Large intestine (tissue), 3 donors: ENCODE results near the gene RFX8. TPM values are rescaled to one million over a fixed set of nuclear protein-coding genes. Genes with fewer than 3 reads are reported as not detected.

Source experiments
- DNase-seq, 2 donors: peaks; one replicate each; pipeline versions ENCODE4 v3.0.0 to v3.0.0-alpha.2; 2013
- H3K27ac ChIP-seq: one replicate; pipeline ENCODE4 v1.5.1; 2013; ENCODE audit warnings: low read length
- H3K27me3 ChIP-seq: 2 replicates; pipeline ENCODE4 v1.6.1; 2013; ENCODE audit warnings: low read length; ENCODE audit not compliant: control insufficient read depth, insufficient read depth
- H3K36me3 ChIP-seq: 2 replicates; pipeline ENCODE4 v1.6.1; 2013; ENCODE audit warnings: low read length; ENCODE audit not compliant: control insufficient read depth, insufficient read depth
- H3K4me1 ChIP-seq: one replicate; pipeline ENCODE4 v1.6.1; 2013; ENCODE audit warnings: low read length; ENCODE audit not compliant: control insufficient read depth, insufficient read depth
- H3K4me3 ChIP-seq: one replicate; pipeline ENCODE4 v1.5.1; 2013; ENCODE audit warnings: low read length
- H3K9me3 ChIP-seq: one replicate; pipeline ENCODE4 v1.6.1; 2013; ENCODE audit warnings: mild to moderate bottlenecking, low read depth, low read length, moderate library complexity; ENCODE audit not compliant: control insufficient read depth
- WGBS: methylation state at CpG from one replicate; pipeline ENCODE4 v1.1.5; 2013; ENCODE audit warnings: low lambda C conversion rate; ENCODE audit not compliant: insufficient coverage; 5-methylcytosine and 5-hydroxymethylcytosine counted together
- polyA plus RNA-seq: library from polyadenylated mRNA; unstranded; fragments of 120-200 nt; gene quantifications from one replicate; pipeline ENCODE4 v1.2.1, GENCODE V29; 2013

RFX8 gene
- polyA plus RNA-seq, 1 donor = 0.39 TPM

- no peaks in the 10 kb centered on the region for H3K27me3 ChIP-seq
- H3K27ac ChIP-seq = no peak overlapping the region
- H3K36me3 ChIP-seq = no peaks in the 10 kb centered on the region
- H3K4me1 ChIP-seq = no peaks in the 10 kb centered on the region
- peaks cover 7% of the 10 kb centered on the region for H3K9me3 ChIP-seq
- 86% methylated on average over 2 of the region's 9 CpGs for WGBS
- no peak overlapping the region for H3K4me3 ChIP-seq
- no peak for DNase-seq
Observed at GRCh38 chr2:101412092-101412694, 62.7 kb downstream of the RFX8 start.

- Histone ChIP-seq H3K27me3 (no peaks in the 10 kb centered on the region), H3K9me3 (peaks cover 7% of the 10 kb centered on the region), H3K27ac (no peak overlapping the region), H3K4me1 (no peaks in the 10 kb centered on the region), H3K4me3 (no peak overlapping the region), H3K36me3 (no peaks in the 10 kb centered on the region)
- 80% methylated on average over 1 of the region's 5 CpGs for WGBS
- DNase-seq = no peak
Observed at GRCh38 chr2:101410746-101411145, 64.2 kb downstream of the RFX8 start.

- Histone ChIP-seq H3K36me3 (no peaks in the 10 kb centered on the region), H3K4me1 (no peaks in the 10 kb centered on the region), H3K4me3 (no peak overlapping the region), H3K9me3 (peaks cover 7% of the 10 kb centered on the region), H3K27me3 (no peaks in the 10 kb centered on the region), H3K27ac (no peak overlapping the region)
- DNase-seq = no peak
- WGBS = 80% methylated on average over 2 of the region's 5 CpGs
Observed at GRCh38 chr2:101410114-101410513, 64.8 kb downstream of the RFX8 start.

GRCh38 chr2:101409699-101410098 lies 65.2 kb downstream of the RFX8 start:
- H3K4me1 ChIP-seq = no peaks in the 10 kb centered on the region
- no CpG with 5 or more reads among the region's 5 CpGs for WGBS
- H3K27me3 ChIP-seq = no peaks in the 10 kb centered on the region
- no peak overlapping the region for H3K27ac ChIP-seq
- no peak overlapping the region for H3K4me3 ChIP-seq
- no peaks in the 10 kb centered on the region for H3K36me3 ChIP-seq
- H3K9me3 ChIP-seq = peaks cover 5% of the 10 kb centered on the region
- no peak for DNase-seq

DNA sequence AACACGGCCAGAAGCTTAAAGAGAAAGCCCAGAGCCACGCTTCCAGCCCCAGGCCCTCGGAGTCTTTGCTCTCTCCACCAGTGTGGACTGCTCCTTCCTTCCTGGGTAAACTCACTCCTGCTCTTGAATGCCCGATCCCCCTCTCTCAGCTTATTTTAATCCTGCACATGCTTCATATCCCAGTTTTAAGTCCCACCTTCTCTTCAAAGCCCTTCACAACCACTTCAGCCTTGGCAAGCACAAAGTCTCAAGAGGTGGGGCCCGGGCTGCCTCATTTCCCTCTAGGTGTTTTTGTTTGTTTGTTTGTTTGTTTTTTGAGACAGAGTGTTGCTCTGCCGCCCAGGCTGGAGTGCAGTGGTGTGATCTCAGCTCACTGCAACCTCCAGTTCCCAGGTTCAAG lies 66.0 kb downstream of the RFX8 start:
- H3K36me3 ChIP-seq = no peaks in the 10 kb centered on the region
- H3K9me3 ChIP-seq = no peaks in the 10 kb centered on the region
- no peaks in the 10 kb centered on the region for H3K27me3 ChIP-seq
- no CpG with 5 or more reads among the region's 6 CpGs for WGBS
- no peak for DNase-seq
- no peak overlapping the region for H3K27ac ChIP-seq
- no peak overlapping the region for H3K4me3 ChIP-seq
- H3K4me1 ChIP-seq = no peaks in the 10 kb centered on the region

DNA sequence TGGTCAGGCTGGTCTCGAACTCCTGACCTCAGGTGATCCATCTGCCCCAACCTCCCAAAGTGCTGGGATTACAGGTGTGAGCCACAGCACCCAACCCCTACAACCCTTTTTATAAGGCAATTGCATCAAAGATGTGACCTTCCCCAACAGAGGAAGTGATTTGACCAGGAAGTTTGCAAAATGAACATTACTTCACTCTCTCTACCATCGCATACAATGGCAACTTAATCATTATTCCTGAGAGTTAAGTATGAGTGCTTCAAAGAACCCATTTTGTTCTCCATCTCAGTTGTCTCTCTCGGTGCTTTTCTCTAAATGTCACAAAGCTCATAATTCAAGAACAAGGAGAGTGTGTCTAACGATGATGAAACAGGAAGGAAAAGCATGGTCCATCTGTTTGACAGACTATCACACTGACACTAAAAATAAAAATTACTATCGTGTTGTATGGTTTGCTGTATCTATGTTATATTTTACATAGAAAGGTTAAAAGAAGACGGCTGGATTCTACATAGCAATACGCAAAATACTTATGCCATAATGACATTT lies 69.5 kb downstream of the RFX8 start:
- Histone ChIP-seq H3K36me3 (no peaks in the 10 kb centered on the region), H3K4me1 (no peaks in the 10 kb centered on the region), H3K9me3 (no peaks in the 10 kb centered on the region), H3K27ac (no peak overlapping the region), H3K27me3 (no peaks in the 10 kb centered on the region), H3K4me3 (no peak overlapping the region)
- WGBS = 92% methylated on average over 2 of the region's 7 CpGs
- no peak for DNase-seq

- no CpG with 5 or more reads among the region's 1 CpG for WGBS
- no peak for DNase-seq
- H3K4me1 ChIP-seq = peaks cover 4% of the 10 kb centered on the region
- no peaks in the 10 kb centered on the region for H3K36me3 ChIP-seq
- H3K27ac ChIP-seq = no peak overlapping the region
- no peak overlapping the region for H3K4me3 ChIP-seq
- H3K27me3 ChIP-seq = no peaks in the 10 kb centered on the region
- no peaks in the 10 kb centered on the region for H3K9me3 ChIP-seq
Observed at GRCh38 chr2:101403745-101404144, 71.2 kb downstream of the RFX8 start.

DNA sequence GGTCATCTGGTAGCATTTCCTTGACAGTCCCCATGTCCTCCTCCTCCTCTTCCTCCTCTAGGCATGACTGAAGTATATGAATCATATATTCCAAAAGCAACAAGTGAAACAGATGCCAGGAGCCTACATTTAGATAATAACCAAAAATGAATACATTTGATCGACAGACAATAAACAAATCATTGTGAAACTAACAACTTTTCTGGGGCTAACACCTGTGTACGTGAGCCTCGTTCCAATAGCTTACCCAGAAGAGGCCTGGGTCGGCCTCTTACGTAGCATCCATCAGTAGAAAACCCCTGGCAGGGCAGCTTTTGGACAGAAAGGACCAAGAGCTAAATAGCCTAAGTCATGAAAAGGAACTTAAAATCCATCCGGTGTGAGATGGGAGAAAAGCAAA lies 72.3 kb downstream of the RFX8 start:
- Histone ChIP-seq H3K36me3 (no peaks in the 10 kb centered on the region), H3K4me3 (no peak overlapping the region), H3K9me3 (no peaks in the 10 kb centered on the region), H3K27ac (no peak overlapping the region), H3K27me3 (no peaks in the 10 kb centered on the region), H3K4me1 (peaks cover 4% of the 10 kb centered on the region)
- WGBS = 90% methylated on average over 2 of the region's 6 CpGs
- DNase-seq = no peak

- Histone ChIP-seq H3K4me3 (no peak overlapping the region), H3K27ac (no peak overlapping the region), H3K4me1 (peaks cover 4% of the 10 kb centered on the region), H3K9me3 (no peaks in the 10 kb centered on the region), H3K27me3 (no peaks in the 10 kb centered on the region), H3K36me3 (no peaks in the 10 kb centered on the region)
- no peak for DNase-seq
- no CpG with 5 or more reads among the region's 5 CpGs for WGBS
Observed at GRCh38 chr2:101401906-101402305, 73.0 kb downstream of the RFX8 start.

DNA sequence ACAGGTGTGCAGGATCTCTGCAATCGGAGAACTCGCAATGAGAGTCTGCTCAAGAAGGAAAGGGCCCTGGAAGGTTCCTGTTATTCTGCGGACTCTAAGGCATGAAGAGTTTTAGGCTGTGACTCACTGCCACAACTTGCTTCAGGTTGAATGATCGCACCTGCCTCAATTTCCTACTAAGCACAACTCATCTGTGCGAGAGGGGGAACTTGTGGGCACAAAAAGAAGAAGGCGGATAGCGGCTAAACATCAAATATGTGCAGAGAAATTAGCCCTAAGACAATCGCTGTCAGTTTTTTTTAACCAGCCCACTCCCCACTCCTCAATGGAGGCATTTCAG lies 73.6 kb downstream of the RFX8 start:
- H3K36me3 ChIP-seq = no peaks in the 10 kb centered on the region
- WGBS = no CpG with 5 or more reads among the region's 8 CpGs
- H3K27ac ChIP-seq = no peak overlapping the region
- H3K9me3 ChIP-seq = no peaks in the 10 kb centered on the region
- DNase-seq = no peak
- no peaks in the 10 kb centered on the region for H3K27me3 ChIP-seq
- peaks cover 4% of the 10 kb centered on the region for H3K4me1 ChIP-seq
- no peak overlapping the region for H3K4me3 ChIP-seq
